HepG2 (cell line): ENCODE data around the gene RNF150. TPM values are rescaled to one million over a fixed set of nuclear protein-coding genes. Genes with fewer than 3 reads are reported as not detected.

ENCODE experiments used
- ATAC-seq: fragments of 200-7000 bp; cut with Tn5 transposase; 3 replicates; pipeline ENCODE4 v1.9.1; 2020; ENCODE audit warnings: mild to moderate bottlenecking, moderate library complexity
- BruUV-seq: library from RNA; stranded (reverse); fragments of 400-500 nt; replicated peaks from 2 replicates; lab custom pipeline; 2021; lab: Mats Ljungman, UMichigan
- CTCF ChIA-PET: fragments of 300-600 bp; formaldehyde crosslinking; extraction: SDS; loops from one replicate; lab custom pipeline; 2021; ENCODE audit warnings: low total read pairs, inconsistent platforms, low intra/inter-chr PET ratio; lab: Yijun Ruan, JAX
- POLR2A ChIA-PET: fragments of 350-600 bp; sonication (Branson Sonifier 250); formaldehyde crosslinking; loops from one replicate; lab custom pipeline; 2020; ENCODE audit warnings: antibody characterized with exemption, inconsistent platforms; lab: Yijun Ruan, JAX
- DNase-seq: peaks from one replicate; pipeline ENCODE4 v3.0.0-alpha.2; 2015; ENCODE audit warnings: low spot score
- FAIRE-seq: peaks from 3 replicates; lab custom pipeline; 2011; peaks lifted over from hg19 to GRCh38; lab: Jason Lieb, UNC
- H2AFZ ChIP-seq: one replicate; pipeline ENCODE4 v1.6.1; 2011; ENCODE audit warnings: low read length, inconsistent platforms
- H3K27ac ChIP-seq: fragments of 300-600 bp; 3 replicates; pipeline ENCODE4 v1.8.0; 2011; ENCODE audit warnings: mixed run types, mild to moderate bottlenecking, mixed read lengths, low read length, inconsistent platforms; ENCODE audit not compliant: insufficient read depth; ENCODE audit errors: extremely low read length
- H3K27me3 ChIP-seq, 2 experiments: fragments of 200-600 bp in 1 of 2; 2 replicates in 1 of 2; 3 replicates in 1 of 2; pipeline versions ENCODE4 v1.6.0 to v1.8.0; 2011; ENCODE audit warnings: low read length in 2 of 2, mild to moderate bottlenecking in 2 of 2, moderate library complexity in 2 of 2, inconsistent platforms in 1 of 2; ENCODE audit not compliant: insufficient read depth in 2 of 2, control insufficient read depth in 1 of 2
- H3K36me3 ChIP-seq, 2 experiments: fragments of 200-600 bp in 1 of 2; replicated peaks in 1 of 2; 2 replicates in 1 of 2; 3 replicates in 1 of 2; pipeline versions ENCODE4 v1.5.1 to v1.8.0; 2011; ENCODE audit warnings: low read length in 2 of 2, inconsistent platforms in 1 of 2; ENCODE audit not compliant: insufficient read depth in 2 of 2, control insufficient read depth in 1 of 2
- H3K4me1 ChIP-seq: 2 replicates; pipeline ENCODE4 v1.5.1; 2012; ENCODE audit warnings: low read length, inconsistent platforms; ENCODE audit not compliant: insufficient read depth
- H3K4me2 ChIP-seq: 2 replicates; pipeline ENCODE4 v1.6.0; 2011; ENCODE audit warnings: low read depth, low read length, inconsistent platforms
- H3K4me3 ChIP-seq, 3 experiments: fragments of 200-600 bp in 1 of 3; sonication (generic), shearing (Covaris generic) in 1 of 3; replicated peaks in 1 of 3; 2 replicates each; pipeline ENCODE4 v1.5.1; 2011 to 2016; ENCODE audit warnings: low read length in 3 of 3, inconsistent platforms in 2 of 3, low read depth in 2 of 3, mild to moderate bottlenecking in 2 of 3, control low read depth in 1 of 3, mixed read lengths in 1 of 3; ENCODE audit not compliant: insufficient read depth in 1 of 3
- H3K79me2 ChIP-seq: one replicate; pipeline ENCODE4 v1.6.1; 2011; ENCODE audit warnings: low read length, inconsistent platforms; ENCODE audit not compliant: insufficient read depth
- H3K9ac ChIP-seq: 2 replicates; pipeline ENCODE4 v1.6.0; 2011; ENCODE audit warnings: mild to moderate bottlenecking, low read depth, low read length, inconsistent platforms; ENCODE audit not compliant: insufficient read depth
- H3K9me3 ChIP-seq: 2 replicates; pipeline ENCODE4 v1.5.1; 2012; ENCODE audit warnings: mild to moderate bottlenecking, low read length
- H4K20me1 ChIP-seq: 2 replicates; pipeline ENCODE4 v1.6.0; 2011; ENCODE audit warnings: inconsistent platforms, mild to moderate bottlenecking, low read length, moderate library complexity; ENCODE audit not compliant: insufficient read depth
- FOXO1 ChIP-seq: sonication (generic); formaldehyde crosslinking; IDR thresholded peaks from 2 replicates; pipeline ENCODE4 v1.4.0; 2020; ENCODE audit warnings: missing genetic modification reagents
- HNRNPLL ChIP-seq: fragments of 200-400 bp; formaldehyde crosslinking; IDR thresholded peaks from 2 replicates; pipeline ENCODE4 v1.6.1; 2017; ENCODE audit warnings: mild to moderate bottlenecking, low read depth, low read length; ENCODE audit not compliant: poor library complexity, severe bottlenecking
- MBD4 ChIP-seq: IDR thresholded peaks from 2 replicates; pipeline ENCODE4 v1.6.1; 2012; ENCODE audit warnings: low read length, inconsistent platforms, borderline replicate concordance
- MTA3 ChIP-seq: sonication (generic); formaldehyde crosslinking; IDR thresholded peaks from 2 replicates; pipeline ENCODE4 v1.4.0; 2020; ENCODE audit warnings: missing genetic modification reagents
- NCOR1 ChIP-seq: fragments of 200-600 bp; sonication (generic); IDR thresholded peaks from 2 replicates; pipeline ENCODE4 v1.7.0; 2017; ENCODE audit warnings: antibody characterized with exemption, low read length, borderline replicate concordance
- REXO4 ChIP-seq: sonication (generic); formaldehyde crosslinking; IDR thresholded peaks from 2 replicates; pipeline ENCODE4 v1.8.0; 2022; ENCODE audit warnings: missing genetic modification reagents, mild to moderate bottlenecking, borderline replicate concordance
- U2AF1 ChIP-seq: fragments of 200-400 bp; formaldehyde crosslinking; optimal IDR thresholded peaks from 2 replicates; pipeline ENCODE3; 2017; ENCODE audit warnings: mild to moderate bottlenecking, low read depth, low read length
- ZNF552 ChIP-seq: sonication (generic); formaldehyde crosslinking; IDR thresholded peaks from 2 replicates; pipeline ENCODE4 v1.9.0; 2022; ENCODE audit warnings: missing genetic modification reagents, mild to moderate bottlenecking, borderline replicate concordance
- ZNF788 ChIP-seq: sonication (generic); formaldehyde crosslinking; IDR thresholded peaks from 2 replicates; pipeline ENCODE4 v1.5.0; 2020; ENCODE audit warnings: mild to moderate bottlenecking, missing genetic modification reagents, borderline replicate concordance
- ZNF83 ChIP-seq: sonication (generic); formaldehyde crosslinking; IDR thresholded peaks from 2 replicates; pipeline ENCODE4 v1.4.0; 2020; ENCODE audit warnings: missing genetic modification reagents, mild to moderate bottlenecking, borderline replicate concordance
- WGBS: methylation state at CpG from one replicate; pipeline ENCODE4 v1.1.6; 2017; ENCODE audit warnings: low lambda C conversion rate; 5-methylcytosine and 5-hydroxymethylcytosine counted together
- in situ Hi-C: cut with HindIII; loops from 2 replicates; pipeline ENCODE4 v1.10.0; 2017; ENCODE audit warnings: low pct_unique_long_range_greater_than_20kb; ENCODE audit not compliant: extremely low pct_ligation_motif_present
- intact Hi-C: fragments of 100-400 bp; cut with micrococcal nuclease; formaldehyde crosslinking; loops from one replicate; pipeline ENCODE4 v1.10.0; 2022; ENCODE audit not compliant: unreplicated experiment
- polyA plus RNA-seq, 8 experiments: library from polyadenylated mRNA; depleted of rRNA in 3 of 8; stranded (reverse) in 7 of 8; unstranded in 1 of 8; fragments of >200 nt; fragmentation: Illumina TruSeq in 4 of 8; extraction: Trizol in 4 of 8; gene quantifications; 2 replicates each; pipeline versions ENCODE4 v1.2.1 to v1.2.3, GENCODE V29; 2011 to 2016; ENCODE audit warnings: low read depth in 4 of 8, missing spikeins in 1 of 8, mixed read lengths in 1 of 8; ENCODE audit not compliant: insufficient read depth in 1 of 8
- total RNA-seq, 5 experiments: library from RNA; depleted of rRNA; stranded (reverse); fragments of >200 nt; fragmentation: Illumina TruSeq; extraction: Trizol; gene quantifications; 2 replicates each; pipeline ENCODE4 v1.2.3, GENCODE V29; 2016; ENCODE audit warnings: low read depth in 1 of 5
- TF ChIP-seq, protein P1 (sequence below): sonication (generic); formaldehyde crosslinking; IDR thresholded peaks from 2 replicates; pipeline ENCODE4 v1.5.1; 2020; ENCODE audit warnings: mild to moderate bottlenecking, missing genetic modification reagents, moderate library complexity
- TF ChIP-seq, protein P2 (sequence below): IDR thresholded peaks from 2 replicates; pipeline ENCODE4 v1.6.1; 2016; ENCODE audit warnings: low read depth
- TF ChIP-seq, protein P3 (sequence below): sonication (generic); formaldehyde crosslinking; IDR thresholded peaks from 2 replicates; pipeline ENCODE4 v1.4.0; 2020; ENCODE audit warnings: missing genetic modification reagents
- TF ChIP-seq, protein P4 (sequence below): fragments of 450-650 bp; IDR thresholded peaks from 2 replicates; pipeline ENCODE4 v1.6.1; 2017

Gene RNF150
- total and polyA plus RNA-seq, 2 of the 13 experiments (the other 11 are each of a cell fraction or from before 2014, with no cell fraction given): 0.02 to 0.03 TPM

DNA sequence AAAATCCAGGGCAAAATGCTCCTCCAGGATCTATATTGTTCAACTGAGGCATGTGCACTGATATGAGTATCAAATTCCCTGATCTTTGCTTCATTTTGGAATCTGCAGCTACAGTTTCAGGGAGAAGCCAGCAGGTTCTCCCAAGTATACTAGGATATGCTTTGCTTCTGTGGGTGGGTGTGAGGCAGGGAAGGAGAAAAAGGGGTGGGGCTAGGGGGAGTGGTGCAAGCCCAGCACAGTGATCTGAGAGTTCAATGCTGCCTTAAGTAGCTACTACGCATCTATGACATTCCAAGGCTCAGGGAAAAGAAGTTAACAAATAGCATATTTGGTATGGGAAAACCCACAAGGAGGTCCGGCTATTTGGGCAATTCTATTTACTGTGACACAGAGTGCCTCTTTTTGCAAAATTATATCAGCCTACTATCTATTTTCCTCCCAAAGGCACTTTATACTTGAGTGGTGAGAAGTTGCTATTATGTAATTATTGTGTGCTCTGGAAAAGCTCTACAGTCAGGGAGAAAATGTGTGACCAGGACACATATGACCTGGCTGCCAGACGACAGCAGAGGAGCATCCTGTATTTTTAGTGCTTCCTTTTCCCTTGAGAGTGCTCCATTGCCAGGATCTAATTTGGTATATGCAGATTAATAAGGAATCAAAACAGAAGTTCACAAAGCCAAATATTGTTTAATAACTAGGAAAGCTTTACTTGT, 162.0 kb downstream of the RNF150 start:
- Histone ChIP-seq H3K27me3 (no peaks in the 10 kb centered on the region), H2AFZ (no peak overlapping the region), H3K4me3 (no peak overlapping the region), H4K20me1 (no peaks in the 10 kb centered on the region), H3K4me1 (no peaks in the 10 kb centered on the region), H3K9me3 (no peaks in the 10 kb centered on the region), H3K9ac (no peak overlapping the region), H3K4me2 (no peak overlapping the region), H3K79me2 (no peaks in the 10 kb centered on the region), H3K36me3 (no peaks in the 10 kb centered on the region), H3K27ac (no peak overlapping the region)
- ATAC-seq (no peak), DNase-seq (no peak), FAIRE-seq (no peak)
- ChIA-PET POLR2A (no interaction called here), CTCF (no interaction called here)
- no TSS peak for BruUV-seq
- intact Hi-C loops: no loop called here
- 17% methylated on average over 3 of the region's 3 CpGs for WGBS
- in situ Hi-C loops: no loop called here
- no peak for TF ChIP-seq REXO4
- TF ChIP-seq, protein P1, sequence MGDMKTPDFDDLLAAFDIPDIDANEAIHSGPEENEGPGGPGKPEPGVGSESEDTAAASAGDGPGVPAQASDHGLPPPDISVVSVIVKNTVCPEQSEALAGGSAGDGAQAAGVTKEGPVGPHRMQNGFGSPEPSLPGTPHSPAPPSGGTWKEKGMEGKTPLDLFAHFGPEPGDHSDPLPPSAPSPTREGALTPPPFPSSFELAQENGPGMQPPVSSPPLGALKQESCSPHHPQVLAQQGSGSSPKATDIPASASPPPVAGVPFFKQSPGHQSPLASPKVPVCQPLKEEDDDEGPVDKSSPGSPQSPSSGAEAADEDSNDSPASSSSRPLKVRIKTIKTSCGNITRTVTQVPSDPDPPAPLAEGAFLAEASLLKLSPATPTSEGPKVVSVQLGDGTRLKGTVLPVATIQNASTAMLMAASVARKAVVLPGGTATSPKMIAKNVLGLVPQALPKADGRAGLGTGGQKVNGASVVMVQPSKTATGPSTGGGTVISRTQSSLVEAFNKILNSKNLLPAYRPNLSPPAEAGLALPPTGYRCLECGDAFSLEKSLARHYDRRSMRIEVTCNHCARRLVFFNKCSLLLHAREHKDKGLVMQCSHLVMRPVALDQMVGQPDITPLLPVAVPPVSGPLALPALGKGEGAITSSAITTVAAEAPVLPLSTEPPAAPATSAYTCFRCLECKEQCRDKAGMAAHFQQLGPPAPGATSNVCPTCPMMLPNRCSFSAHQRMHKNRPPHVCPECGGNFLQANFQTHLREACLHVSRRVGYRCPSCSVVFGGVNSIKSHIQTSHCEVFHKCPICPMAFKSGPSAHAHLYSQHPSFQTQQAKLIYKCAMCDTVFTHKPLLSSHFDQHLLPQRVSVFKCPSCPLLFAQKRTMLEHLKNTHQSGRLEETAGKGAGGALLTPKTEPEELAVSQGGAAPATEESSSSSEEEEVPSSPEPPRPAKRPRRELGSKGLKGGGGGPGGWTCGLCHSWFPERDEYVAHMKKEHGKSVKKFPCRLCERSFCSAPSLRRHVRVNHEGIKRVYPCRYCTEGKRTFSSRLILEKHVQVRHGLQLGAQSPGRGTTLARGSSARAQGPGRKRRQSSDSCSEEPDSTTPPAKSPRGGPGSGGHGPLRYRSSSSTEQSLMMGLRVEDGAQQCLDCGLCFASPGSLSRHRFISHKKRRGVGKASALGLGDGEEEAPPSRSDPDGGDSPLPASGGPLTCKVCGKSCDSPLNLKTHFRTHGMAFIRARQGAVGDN (CRISPR knock-in tag): no peak
- TF ChIP-seq NCOR1: no peak
- no peak for TF ChIP-seq U2AF1
- TF ChIP-seq, protein P2, sequence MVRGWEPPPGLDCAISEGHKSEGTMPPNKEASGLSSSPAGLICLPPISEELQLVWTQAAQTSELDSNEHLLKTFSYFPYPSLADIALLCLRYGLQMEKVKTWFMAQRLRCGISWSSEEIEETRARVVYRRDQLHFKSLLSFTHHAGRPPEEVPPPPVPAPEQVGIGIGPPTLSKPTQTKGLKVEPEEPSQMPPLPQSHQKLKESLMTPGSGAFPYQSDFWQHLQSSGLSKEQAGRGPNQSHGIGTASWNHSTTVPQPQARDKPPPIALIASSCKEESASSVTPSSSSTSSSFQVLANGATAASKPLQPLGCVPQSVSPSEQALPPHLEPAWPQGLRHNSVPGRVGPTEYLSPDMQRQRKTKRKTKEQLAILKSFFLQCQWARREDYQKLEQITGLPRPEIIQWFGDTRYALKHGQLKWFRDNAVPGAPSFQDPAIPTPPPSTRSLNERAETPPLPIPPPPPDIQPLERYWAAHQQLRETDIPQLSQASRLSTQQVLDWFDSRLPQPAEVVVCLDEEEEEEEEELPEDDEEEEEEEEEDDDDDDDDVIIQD: no peak
- TF ChIP-seq, protein P3, sequence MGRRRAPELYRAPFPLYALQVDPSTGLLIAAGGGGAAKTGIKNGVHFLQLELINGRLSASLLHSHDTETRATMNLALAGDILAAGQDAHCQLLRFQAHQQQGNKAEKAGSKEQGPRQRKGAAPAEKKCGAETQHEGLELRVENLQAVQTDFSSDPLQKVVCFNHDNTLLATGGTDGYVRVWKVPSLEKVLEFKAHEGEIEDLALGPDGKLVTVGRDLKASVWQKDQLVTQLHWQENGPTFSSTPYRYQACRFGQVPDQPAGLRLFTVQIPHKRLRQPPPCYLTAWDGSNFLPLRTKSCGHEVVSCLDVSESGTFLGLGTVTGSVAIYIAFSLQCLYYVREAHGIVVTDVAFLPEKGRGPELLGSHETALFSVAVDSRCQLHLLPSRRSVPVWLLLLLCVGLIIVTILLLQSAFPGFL (CRISPR knock-in tag): no peak
- TF ChIP-seq ZNF83 (CRISPR knock-in tag): no peak
- TF ChIP-seq ZNF788: no peak
- no peak for TF ChIP-seq FOXO1 (CRISPR knock-in tag)
- TF ChIP-seq ZNF552 (CRISPR knock-in tag): no peak
- TF ChIP-seq MTA3 (CRISPR knock-in tag): no peak
- TF ChIP-seq, protein P4, sequence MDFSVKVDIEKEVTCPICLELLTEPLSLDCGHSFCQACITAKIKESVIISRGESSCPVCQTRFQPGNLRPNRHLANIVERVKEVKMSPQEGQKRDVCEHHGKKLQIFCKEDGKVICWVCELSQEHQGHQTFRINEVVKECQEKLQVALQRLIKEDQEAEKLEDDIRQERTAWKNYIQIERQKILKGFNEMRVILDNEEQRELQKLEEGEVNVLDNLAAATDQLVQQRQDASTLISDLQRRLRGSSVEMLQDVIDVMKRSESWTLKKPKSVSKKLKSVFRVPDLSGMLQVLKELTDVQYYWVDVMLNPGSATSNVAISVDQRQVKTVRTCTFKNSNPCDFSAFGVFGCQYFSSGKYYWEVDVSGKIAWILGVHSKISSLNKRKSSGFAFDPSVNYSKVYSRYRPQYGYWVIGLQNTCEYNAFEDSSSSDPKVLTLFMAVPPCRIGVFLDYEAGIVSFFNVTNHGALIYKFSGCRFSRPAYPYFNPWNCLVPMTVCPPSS: no peak
- no peak for TF ChIP-seq HNRNPLL
- no peak for TF ChIP-seq MBD4
